Activated CD4-positive, alpha-beta T cell treated with anti-CD3 and anti-CD28 coated beads, Interleukin-2, Interleukin-4, amounts not matched to agents 100 ng/mL and 50 ng/mL, durations not matched to agents 16 hours and 8 hours (primary cell): ENCODE data around the gene GAB1.

Experiments used
- DNase-seq: peaks from one replicate; pipeline ENCODE4 v3.0.0-alpha.2; 2020; ENCODE audit warnings: low spot score

The GAB1 gene

GRCh38 chr4:143417679-143418403, 81.2 kb downstream of the GAB1 start:
- no peak for DNase-seq

- no peak for DNase-seq
These were observed 83.6 kb downstream of the GAB1 start for GRCh38 chr4:143420227-143420626.

- no peak for DNase-seq
These were observed 84.9 kb downstream of the GAB1 start for GRCh38 chr4:143421609-143422008.

- no peak for DNase-seq
These were observed 87.6 kb downstream of the GAB1 start for GRCh38 chr4:143424276-143424675.

GRCh38 chr4:143431526-143432257, 95.0 kb downstream of the GAB1 start:
- DNase-seq, result no peak

- no peak for DNase-seq
These were observed 95.5 kb downstream of the GAB1 start for GRCh38 chr4:143432258-143432591.

- DNase-seq, result no peak
These were observed 96.6 kb downstream of the GAB1 start for GRCh38 chr4:143433231-143433630.

- DNase-seq, result no peak
These were observed 99.3 kb downstream of the GAB1 start for GRCh38 chr4:143435955-143436354.

GRCh38 chr4:143437476-143437875, 100.8 kb downstream of the GAB1 start:
- DNase-seq, result no peak

GRCh38 chr4:143437937-143438336, 101.3 kb downstream of the GAB1 start:
- no peak for DNase-seq

- no peak for DNase-seq
These were observed 102.0 kb downstream of the GAB1 start for GRCh38 chr4:143438710-143439109.

- DNase-seq, result no peak
These were observed 104.4 kb downstream of the GAB1 start for GRCh38 chr4:143441109-143441508.

GRCh38 chr4:143441678-143442077, 105.0 kb downstream of the GAB1 start:
- DNase-seq, result no peak

- DNase-seq, result no peak
These were observed 107.1 kb downstream of the GAB1 start for GRCh38 chr4:143443728-143444127.

GRCh38 chr4:143451186-143451585, 114.5 kb downstream of the GAB1 start:
- no peak for DNase-seq

GRCh38 chr4:143455211-143455610, 118.5 kb downstream of the GAB1 start:
- DNase-seq, result no peak

- DNase-seq, result no peak
These were observed 122.3 kb downstream of the GAB1 start for GRCh38 chr4:143458966-143459365.

- DNase-seq, result no peak
These were observed 136.9 kb downstream of the GAB1 start for GRCh38 chr4:143473334-143474126.

- DNase-seq, result no peak
These were observed 140.8 kb downstream of the GAB1 start for GRCh38 chr4:143477487-143477886.

- no peak for DNase-seq
These were observed 144.7 kb downstream of the GAB1 start for GRCh38 chr4:143481361-143481760.

GRCh38 chr4:143482840-143483239, 146.2 kb downstream of the GAB1 start:
- DNase-seq, result no peak

- DNase-seq, result no peak
These were observed 149.6 kb downstream of the GAB1 start for GRCh38 chr4:143486314-143486713.

- no peak for DNase-seq
These were observed 152.0 kb downstream of the GAB1 start for GRCh38 chr4:143488687-143489086.
